Embryonic facial prominence (tissue), 1 donor: ENCODE measurements around the gene ISL2.

Experiments used
- DNase-seq: peaks from one replicate; pipeline ENCODE4 v3.0.0-alpha.2; 2016; ENCODE audit errors: extremely low spot score

The ISL2 gene

DNA sequence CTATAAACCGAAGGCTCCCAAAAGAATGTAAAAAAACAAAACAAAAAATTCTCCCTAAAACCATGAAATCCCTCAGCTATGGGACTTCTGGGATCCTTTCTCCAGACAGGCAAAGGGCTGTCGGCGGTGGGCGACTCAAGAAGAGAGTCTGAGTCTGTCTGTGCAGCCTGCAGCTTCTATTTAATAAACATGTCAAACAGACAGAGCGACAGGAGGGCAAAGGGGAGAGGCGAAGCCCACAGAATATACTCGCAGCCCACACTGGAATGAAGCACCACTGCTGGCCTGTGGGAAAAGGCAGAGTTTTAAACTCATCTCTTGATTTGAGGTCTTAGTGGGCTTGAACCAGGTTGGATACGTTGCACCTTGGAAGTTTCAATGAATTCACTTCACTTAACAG lies 40.2 kb downstream of the ISL2 start:
- DNase-seq: no peak

DNA sequence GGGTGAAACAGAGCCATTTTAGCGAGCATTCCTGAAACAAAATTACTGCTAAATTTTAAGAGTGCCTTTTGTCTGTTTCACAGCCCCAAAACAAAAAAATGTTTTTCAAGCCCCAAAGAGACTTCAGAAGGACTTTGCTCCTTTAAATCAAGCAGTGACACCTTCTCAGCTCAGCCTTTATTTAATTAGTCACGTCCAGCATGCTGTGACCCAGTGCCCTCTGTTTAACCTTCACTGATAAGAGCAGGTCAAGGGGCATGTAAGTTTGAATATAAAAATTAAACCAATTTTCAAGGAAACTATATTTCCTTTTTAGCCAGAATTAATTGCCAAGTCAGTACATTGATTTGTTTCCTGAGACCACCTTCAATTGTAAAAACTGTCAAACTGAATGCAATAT lies 40.6 kb downstream of the ISL2 start:
- no peak for DNase-seq

DNA sequence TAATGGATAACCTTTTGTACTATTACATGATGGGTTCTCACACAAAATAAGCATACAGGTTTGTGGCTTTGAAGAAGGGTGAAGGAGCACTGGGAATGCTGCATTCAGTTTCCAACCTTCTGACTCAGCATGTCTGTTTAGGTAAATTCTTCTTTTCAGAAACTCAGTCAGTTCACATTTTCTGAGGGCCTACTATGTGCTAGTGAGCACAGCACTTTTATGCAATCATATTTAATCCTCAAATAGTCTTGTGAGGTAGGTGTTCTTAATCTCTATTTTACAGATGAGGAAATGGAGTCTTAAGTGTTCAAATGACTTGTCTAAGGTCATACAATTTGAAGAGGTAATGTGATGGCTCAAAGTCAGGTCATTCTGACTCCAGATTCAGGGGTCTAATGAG lies 41.2 kb downstream of the ISL2 start:
- no peak for DNase-seq

DNA sequence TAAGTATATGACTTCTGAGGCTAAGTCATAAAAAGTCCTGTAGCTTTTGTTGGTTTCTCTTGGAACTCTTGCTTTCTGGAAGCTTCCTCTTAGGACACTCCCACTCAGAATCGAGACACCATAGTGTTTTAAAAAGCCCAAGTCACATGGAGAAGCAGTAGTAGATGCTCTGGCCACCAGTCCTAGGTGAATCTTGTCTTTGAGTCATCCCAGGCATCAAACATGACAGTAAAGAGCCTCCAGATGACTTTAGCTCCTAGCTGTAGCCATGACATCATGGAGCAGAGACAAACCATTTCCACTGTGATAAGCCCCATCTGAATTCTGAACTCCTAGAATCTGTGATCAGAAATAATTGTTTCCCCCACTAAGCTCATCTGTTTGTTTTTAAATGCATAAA lies 42.1 kb downstream of the ISL2 start:
- DNase-seq: no peak

DNA sequence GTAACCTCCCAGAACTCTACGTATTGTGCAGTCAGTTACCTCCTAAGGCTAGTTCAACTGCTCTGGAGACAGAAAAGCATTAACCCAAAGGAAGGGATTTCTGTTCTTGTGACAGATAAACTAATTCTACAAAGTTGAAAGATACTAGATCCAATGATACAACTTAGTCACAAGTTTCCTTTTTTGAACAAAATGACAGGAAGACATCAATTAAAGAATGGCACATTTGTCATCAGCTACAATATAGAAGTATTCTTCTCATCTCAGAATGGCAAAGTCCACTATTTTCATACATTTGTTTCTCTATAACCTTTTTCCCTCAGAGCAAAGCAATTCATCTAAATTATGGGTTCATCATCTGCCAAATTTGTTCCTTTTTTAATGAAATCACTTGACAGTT lies 43.7 kb downstream of the ISL2 start:
- DNase-seq: no peak

DNA sequence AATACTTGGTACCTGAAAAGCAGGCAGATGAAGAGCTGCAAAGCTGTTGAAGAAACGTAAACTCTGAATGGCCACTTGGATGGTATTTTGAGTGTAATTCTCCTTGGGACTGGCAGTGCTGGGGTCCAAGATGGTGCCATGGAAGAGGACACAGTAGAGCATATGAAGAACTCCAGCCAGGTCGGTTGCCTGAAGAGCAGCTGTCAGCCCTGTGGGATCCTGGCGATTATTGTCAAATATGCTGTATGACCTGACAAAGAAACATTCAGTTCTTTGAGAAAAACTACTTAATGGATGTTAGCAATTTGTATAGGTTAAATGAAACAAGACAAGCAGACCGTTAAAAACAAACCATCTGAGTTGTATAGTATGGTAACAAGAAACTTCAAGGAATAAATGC lies 44.8 kb downstream of the ISL2 start:
- DNase-seq: no peak

DNA sequence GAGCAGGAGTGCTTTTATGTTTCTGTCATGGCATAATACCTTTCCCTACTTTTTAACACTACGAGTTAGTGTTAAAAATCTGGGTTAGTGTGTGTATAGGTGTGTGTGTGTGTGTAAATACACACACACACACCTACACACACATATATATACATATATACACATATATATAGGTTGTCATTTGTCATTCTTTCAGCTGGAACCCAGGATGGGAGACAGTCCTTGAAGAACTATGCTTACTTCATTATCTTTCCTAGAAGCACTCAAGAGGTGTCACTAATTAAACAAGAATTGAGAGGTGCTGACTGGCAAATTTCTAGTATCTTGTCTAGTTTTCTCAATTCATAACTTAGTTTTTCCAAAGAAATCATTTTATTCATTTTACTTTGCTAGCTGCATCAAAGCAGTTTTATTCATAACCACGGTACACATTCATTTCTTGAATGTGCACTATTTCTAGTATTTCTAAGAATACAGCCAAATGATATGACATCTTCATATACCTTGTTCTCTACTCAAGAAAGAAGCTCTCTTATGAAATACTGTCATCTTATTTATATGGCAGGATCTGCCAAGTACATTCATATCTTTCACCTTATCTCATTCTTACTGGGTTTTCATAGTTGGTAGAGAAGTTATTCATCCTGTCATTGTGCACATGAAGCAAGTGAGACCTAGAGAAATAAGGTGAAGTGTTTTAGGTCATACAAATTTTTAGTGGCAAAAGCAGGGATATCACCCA lies 46.6 kb downstream of the ISL2 start:
- DNase-seq: no peak

DNA sequence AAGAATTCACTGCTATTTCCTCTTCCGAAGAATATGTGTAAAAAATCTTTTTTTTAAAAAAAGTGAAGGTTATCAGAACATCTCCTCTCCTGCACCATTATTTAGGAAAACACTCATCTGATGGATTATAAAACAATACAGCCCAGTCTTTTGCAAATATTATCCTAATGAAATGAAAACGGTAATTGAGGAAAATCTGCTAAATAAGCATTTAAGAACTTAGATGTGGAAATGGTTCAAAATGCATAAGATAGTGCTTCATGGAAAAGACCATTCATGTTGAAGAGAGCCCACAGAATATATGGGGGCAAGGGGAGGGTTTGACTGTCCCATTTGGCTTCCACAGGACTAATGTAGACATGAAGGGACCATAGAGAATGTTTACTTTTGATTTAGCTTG lies 47.8 kb downstream of the ISL2 start:
- DNase-seq: no peak

DNA sequence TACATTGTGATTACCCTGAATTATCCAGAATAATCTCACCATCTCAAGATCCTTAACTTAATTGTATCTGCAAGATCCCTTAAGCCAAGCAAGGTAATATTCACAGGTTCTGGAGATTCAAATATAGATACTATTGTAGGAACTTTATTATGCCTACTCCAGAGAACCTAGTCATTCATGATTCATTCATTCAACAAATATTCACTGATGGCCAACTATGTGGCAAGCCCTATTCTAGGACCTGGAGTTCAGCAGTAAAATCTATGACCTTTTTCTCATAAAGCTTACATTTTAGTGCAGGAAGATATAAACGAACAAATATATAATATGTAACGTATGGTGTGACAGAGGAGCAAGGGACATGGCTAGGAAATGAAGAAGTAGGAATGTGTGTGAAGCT lies 49.6 kb downstream of the ISL2 start:
- no peak for DNase-seq

DNA sequence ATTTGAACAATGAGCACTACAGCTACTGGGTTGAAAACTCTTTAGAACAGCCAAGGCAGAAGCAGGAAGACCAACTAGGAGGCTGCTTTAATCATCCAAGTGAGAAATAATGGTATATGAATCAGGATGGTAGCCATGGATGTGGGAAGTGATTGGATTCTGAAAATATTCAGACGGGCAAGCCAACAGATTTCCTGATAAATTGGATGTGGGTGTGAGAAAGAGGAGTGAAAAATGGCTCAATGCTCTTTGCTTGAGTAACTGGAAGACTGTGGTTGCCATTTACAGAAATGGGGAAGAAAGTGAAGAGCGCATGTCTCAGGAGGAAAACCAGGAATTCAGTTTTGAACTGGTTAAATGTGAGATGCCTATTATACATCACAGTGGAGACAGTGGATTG lies 50.4 kb downstream of the ISL2 start:
- no peak for DNase-seq

DNA sequence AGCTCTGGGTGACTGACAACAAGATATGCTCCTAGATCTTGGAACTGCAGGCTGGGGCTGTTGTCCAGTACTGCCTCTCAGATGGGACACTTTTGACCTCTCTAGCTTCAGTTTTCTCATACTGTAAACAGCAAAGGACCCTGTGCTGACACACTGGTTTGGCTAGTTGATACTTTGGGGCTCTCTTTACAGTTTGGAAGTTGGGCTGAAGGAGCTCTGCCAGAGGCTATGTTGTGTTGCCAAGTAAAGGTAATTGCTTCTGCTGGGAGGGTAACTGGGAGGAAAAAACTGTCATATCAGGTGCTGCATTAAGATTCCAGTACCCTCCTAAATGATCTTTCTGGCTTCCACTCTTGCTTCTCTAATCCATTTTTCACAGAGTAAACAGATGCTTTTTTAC lies 54.0 kb downstream of the ISL2 start:
- no peak for DNase-seq

DNA sequence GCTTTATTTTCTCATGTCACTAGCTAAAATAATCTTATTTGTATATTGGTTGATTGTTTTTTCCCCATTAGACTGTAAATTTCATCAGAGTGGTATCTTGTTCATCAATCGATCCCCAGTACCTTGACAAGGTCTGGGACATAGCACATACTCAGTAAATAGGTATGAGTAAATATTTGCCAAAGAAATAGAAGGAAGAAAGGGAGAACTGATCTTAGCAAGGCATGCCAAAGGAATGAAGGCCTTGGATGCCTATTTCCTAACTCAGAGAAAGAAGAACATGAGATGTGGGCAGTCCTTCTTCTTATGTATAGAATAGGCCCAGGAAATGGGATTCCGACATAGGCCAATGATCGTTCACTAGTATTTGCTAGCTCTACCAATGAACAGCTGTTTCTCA lies 54.7 kb downstream of the ISL2 start:
- no peak for DNase-seq

DNA sequence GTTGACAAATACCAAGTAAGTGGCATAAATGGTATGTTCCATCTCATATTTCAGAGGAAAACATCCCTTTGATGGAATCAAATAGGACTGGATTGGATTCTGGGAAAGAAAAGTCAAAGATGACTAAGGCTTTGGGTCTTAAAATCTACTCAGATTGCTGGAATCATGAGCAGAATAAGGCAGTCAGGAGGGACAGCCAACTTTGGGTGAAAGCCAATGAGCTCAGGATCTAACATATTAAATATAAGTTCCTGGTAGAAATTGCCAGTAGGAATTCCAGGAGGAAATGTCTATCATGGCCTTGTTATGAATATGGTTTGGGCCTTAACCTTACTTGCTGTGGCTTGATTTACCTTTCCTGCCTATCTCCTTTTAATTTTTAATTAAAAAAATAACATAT lies 55.3 kb downstream of the ISL2 start:
- no peak for DNase-seq
